LNCaP clone FGC (cell line): ENCODE data around the gene OGG1.

Source experiments
- DNase-seq: peaks from one replicate; pipeline ENCODE4 v3.0.0-alpha.2; 2011; ENCODE audit warnings: low read depth
- H3K4me3 ChIP-seq: 2 replicates; pipeline ENCODE4 v1.5.1; 2011; ENCODE audit warnings: mild to moderate bottlenecking, low read depth, low read length, control low read depth
- CTCF ChIP-seq: IDR thresholded peaks from 2 replicates; pipeline ENCODE4 v1.5.1; 2012; ENCODE audit warnings: mild to moderate bottlenecking; ENCODE audit not compliant: control insufficient read depth, insufficient read depth; ENCODE audit errors: extremely low read depth

The OGG1 gene

GRCh38 chr3:9795207-9795606 lies 45.5 kb downstream of the OGG1 start:
- DNase-seq, result no peak
- TF ChIP-seq CTCF, result no peak
- no peak overlapping the region for H3K4me3 ChIP-seq

GRCh38 chr3:9797196-9797945 lies 47.6 kb downstream of the OGG1 start:
- DNase-seq, result no peak
- no peak overlapping the region for H3K4me3 ChIP-seq
- TF ChIP-seq CTCF, result no peak

GRCh38 chr3:9800529-9800928 lies 50.8 kb downstream of the OGG1 start:
- H3K4me3 ChIP-seq, result no peak overlapping the region
- DNase-seq, result no peak
- peak; percentile 41 for TF ChIP-seq CTCF

GRCh38 chr3:9803494-9803893 lies 53.7 kb downstream of the OGG1 start:
- no peak for TF ChIP-seq CTCF
- no peak for DNase-seq
- H3K4me3 ChIP-seq, result no peak overlapping the region

- TF ChIP-seq CTCF, result no peak
- no peak for DNase-seq
- H3K4me3 ChIP-seq, result no peak overlapping the region
Measured at GRCh38 chr3:9804996-9805395, 55.2 kb downstream of the OGG1 start.

- H3K4me3 ChIP-seq, result no peak overlapping the region
- DNase-seq, result no peak
- no peak for TF ChIP-seq CTCF
Measured at GRCh38 chr3:9806137-9806536, 56.4 kb downstream of the OGG1 start.
